Pons (tissue), 1 donor: ENCODE measurements around the gene WBP1L.
"Not testable (repeated sequence)": the region's sequence is repeated elsewhere in the genome, so short reads cannot be mapped to it uniquely, and the experiment has no call there.

ENCODE experiments used
- DNase-seq: peaks from one replicate; pipeline ENCODE4 v3.0.0-alpha.2; 2016; ENCODE audit warnings: low spot score

The WBP1L gene

DNA sequence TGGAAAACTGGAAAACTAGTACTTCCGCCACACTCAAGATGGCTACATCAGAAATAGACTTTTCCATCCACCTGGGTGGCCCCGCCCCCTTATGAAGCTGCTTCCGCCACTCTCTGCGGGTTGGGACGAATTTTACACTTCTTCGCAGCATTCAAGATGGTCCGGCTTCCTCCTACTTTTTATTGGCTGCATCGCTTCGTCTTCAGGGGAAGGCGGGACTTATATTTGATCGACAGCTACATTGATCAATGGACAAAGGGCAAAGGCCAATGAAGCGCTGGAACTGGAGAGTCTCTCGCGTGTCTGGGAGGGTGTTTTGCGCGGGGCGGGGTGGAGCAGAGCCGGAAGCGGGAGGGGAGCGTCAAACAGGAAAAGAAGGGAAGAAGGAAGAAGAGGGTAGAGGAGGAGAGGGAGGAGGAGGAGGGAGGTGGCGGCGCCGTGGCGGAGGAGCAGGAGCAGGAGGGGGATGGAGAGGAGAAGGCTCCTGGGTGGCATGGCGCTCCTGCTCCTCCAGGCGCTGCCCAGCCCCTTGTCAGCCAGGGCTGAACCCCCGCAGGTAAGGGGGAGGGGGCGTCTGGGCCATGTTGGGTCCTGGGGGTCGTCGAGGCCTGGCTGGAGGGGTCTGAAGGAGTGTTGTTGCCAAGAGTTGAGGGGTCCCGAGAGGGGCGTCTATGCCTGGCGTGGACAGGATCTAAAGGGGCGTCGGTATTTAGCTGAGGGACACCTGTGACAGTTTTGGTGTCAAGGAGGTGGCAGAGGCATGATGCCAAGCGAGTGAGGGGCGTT is at the start of gene WBP1L:
Gene WBP1L, plus strand, starts transcription at position 361 of the 786 bp plus-strand sequence. Its CDS starts 106 bp downstream, at position 467.
- DNase-seq: peak; percentile 100

DNA sequence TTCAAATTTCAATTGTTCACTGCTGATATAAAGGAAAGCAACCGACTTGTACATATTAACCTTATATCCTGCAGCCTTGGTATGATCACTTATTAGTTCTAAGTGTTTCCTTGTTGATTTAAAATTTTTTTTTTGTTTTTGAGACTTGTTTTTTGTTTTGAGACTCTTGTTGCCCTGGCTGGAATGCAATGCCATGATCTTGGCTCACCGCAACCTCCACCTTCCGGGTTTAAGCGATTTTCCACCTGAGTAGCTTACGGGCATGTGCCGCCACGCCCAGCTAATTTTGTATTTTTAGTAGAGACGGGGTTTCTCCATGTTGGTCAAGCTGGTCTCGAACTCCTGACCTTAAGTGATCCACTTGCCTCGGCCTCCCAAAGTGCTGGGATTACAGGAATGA is 48.3 kb upstream of the WBP1L start:
- DNase-seq: not testable (repeated sequence)

DNA sequence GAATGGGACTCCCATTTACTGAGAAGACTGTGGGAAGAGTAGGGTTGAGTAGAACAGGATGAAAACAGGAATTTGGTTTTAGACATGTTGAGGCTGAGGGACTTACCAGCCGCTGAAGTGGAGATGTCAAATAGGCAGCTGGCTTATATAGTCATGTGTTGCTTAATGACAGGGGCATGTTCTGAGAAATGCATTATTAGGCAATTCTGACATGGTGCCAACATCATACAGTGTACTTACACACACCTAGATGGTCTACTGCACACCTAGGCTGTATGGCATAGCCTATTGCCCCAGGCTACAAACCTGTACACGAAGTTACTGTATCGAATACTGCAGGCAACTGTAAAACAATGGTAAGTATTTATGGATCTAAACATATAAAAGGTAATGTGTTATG is 47.0 kb upstream of the WBP1L start:
- no peak for DNase-seq

DNA sequence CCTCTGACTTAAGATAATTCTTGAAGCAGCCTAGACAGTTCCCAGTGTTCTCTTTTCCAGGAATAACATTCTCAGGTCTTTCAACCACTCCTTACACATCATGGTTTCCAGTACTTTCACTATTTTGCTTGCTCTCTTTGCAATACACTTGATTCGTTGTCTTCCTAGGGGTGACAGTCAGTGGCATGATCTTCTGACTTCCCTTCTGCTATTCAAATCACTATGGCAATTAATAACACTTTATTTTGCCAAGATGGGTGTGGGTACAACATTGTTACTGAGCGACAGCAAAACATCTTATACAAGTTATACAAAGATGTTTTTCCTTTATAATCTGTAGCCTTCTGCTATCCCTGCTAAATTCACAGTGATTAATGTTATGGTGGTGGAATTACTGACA is 44.9 kb upstream of the WBP1L start:
- no peak for DNase-seq

DNA sequence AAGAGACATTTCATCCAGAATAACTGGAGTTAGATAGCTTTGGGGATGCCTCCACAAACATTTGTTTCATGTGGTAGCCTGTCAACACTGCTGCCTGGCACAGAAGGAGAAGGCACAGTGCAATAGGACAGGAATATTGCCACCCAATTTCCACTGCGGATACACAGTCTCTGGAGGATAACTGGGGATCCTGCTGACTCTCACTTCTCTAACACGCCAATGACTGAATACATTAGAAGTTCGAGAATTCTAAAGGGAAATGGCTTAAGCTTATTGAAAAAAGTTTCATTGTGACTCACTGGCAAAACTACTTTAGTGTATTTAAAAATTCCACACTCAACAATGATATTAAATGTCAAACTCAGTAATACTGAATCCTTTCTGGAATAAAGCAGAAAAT is 42.5 kb upstream of the WBP1L start:
- no peak for DNase-seq

DNA sequence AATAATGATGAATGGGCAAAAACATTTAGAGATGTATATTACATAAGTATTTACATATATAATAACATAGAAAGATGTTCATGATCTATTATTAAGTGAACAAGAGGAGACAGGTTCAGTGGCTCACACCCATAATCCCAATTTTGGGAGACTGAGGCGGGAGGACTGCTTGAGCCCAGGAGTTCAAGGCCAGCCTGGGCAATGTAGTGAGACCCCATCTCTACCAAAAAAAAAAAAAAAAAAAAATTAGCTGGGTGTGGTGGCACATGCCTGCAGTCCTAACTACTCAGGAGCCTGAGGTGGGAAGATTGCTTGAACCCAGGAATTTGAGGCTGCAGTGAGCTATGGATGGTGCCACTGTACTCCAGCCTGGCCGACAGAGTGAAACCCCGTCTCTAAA is 42.0 kb upstream of the WBP1L start:
- no peak for DNase-seq

DNA sequence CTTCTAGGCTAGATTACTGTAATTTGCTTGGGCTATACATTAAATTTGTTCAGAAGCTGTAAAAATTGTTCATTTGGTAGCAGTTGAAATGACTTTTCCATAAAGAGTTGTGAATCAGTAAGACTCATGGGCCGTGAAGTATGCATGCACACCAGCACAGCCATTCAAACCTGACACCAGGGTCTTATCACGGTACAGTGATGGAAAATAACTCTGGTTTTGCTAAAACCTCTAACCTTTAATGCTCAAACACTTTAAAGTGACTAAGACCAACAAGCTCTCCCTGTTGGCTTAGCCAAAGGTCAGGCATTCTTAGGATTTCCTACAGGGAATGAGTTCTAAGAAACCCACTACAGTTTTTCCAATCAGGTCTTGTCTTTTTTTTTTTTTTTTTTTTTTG is 41.0 kb upstream of the WBP1L start:
- no peak for DNase-seq

DNA sequence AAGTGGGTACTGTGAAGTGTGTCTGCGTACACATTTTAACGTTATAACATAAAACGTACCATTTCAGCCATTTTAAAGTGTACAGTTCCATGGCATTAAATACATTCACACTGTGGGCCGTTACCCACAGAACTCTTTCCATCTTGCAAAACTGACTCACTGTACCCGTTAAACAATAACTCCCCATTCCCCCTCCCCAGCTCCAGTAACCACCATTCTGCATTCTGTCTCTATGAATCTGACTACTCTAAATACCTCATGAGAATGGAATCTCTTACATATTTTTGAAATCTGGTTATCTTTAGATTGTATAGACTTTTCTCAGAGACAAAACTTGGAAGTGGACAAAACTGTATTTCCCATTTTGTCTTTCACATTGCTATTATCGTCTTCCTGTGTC is 38.8 kb upstream of the WBP1L start:
- DNase-seq: no peak

DNA sequence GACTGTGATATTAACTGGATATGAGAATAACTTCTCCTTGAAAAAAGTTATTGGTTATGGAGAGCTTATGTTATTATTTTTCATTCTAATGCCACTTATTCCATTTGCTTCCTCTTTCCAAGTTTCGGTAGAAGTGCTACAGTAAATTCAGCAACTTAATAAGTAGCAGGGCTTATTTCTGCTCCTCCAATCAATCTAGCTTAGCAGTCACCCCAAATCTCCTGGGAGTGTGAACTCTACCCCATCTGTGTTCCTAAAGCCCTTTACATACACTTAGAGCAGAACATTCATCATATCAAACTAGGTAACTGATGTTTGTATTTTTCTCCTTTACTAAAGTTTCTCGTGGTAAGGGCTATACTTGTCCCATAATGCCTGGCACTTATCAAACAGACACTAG is 38.2 kb upstream of the WBP1L start:
- DNase-seq: no peak

DNA sequence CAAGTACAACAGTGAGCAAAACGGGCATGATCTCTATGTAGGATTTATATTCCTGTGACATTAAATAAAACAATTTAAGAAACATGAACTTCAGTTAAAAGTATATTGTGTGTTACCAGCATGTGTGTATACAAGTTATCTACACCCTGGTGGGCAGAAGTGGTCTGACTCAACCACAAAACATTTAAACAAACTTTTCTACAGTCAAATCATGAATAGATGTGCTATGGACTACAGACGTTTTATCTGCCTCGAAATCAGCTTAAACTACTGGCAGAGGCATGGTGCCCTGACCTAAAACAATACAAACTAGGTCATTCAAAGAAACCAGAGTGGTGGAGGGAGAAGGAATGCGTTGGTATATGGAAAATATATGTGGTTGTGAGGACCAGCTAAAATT is 33.1 kb upstream of the WBP1L start:
- no peak for DNase-seq

DNA sequence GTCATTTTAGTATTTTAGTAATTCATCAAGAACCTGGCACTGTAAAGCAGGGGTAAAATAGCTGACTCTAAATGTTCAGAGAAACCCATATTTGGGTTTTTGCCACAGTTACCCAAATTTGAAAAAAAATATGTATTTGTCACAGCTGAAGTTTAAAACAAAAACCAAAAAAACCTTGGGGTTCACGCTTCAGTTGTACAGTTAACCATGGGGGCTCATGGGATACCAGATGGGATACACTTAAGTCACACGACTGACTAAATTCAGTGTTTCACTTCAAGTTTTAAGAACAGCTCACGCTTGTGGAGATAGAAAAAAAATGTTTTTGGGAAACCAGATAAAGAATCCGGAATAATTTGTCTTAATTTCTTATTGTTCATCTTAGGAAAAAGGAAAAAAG is 31.7 kb upstream of the WBP1L start:
- DNase-seq: no peak

DNA sequence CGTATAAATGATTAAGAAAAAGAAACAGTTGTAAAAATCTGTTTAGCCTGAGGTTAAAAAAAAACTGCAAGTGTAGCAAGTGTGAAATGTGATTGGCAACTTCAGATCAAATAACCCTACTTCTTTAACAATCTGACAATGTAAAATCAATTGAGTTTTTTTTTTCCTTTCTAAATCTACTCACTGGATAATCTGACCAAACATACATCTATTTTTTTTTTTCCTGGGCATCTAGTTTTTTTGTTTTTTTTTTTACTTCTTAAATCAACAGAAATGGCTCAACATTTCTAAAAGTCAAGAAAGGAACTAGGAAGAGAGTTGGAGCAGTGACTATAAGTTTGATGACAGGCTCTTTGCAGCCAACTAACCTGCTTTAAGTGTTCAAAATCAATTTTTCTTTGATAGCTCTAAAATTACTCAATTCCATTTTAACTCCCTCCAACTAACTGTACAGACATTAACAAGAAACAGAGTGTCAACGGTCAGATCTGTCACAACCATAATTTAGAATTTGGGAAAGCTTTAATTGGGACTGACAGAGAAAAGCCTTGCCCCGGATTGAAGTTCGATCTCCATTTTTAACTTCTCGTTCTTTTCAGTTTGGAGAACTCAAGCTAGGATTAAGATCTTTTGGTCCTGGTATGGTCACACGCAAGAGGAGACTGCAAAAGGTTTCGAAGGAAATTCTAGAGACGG is 30.8 kb upstream of the WBP1L start:
- peak; percentile 27 for DNase-seq

DNA sequence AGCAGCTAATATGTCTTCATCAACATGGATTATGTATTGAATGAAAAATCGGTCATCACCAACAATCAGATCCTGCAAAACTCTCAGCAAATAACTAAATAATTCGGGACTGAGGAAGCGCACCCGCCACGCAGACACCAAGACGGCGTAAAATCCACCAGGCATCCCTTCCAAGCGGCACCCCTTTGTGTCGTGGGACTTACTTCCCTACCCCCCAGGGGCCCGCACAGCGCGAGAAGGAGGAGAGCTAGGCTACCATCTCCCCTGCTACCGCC is 30.3 kb upstream of the WBP1L start:
- peak; percentile 57 for DNase-seq

DNA sequence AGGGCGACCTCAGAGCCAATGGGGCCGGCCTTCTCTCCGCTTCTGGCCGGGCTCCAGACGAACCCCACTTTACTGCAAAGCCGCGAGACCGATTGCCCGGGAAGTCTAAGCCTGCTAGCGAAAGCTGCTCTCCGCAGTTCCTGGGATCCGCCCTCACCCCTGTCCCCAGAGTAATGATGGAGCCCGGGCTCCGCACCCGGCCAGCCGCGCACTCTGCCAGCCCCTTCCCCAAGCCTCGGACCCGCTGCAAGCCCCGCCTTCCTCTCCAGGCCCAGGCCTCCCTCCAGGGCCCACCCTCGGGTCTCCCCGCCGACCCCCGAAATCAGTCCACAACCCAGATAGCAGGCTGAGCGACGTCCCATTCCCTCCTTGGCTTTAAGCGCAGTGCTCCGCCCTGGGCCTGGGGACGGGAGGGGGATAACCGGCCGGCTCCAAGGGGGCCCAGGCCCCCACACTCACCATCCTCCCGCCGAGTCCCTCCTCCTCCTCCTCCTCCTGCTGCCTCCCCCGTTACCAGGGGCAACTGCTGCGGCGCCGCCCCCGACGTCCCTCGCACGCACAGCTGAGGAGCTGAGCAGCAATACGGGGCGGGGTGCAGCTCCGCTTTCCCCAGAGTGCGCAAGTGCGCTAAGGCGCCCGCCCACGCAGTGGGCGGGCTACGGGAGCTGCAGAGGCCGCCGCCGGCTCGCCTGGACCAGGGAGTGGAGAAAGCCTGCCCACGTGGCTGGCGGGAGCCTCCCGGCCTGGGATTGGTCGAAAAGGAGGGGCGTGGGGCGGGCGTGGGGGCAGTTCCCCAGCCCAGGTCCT is 29.7 kb upstream of the WBP1L start, which contains the start of gene ARL3:
Gene ARL3, minus strand, starts transcription at position 584 of the 807 bp plus-strand sequence. Its CDS starts 122 bp downstream, at position 462.
- DNase-seq: peak; percentile 98

DNA sequence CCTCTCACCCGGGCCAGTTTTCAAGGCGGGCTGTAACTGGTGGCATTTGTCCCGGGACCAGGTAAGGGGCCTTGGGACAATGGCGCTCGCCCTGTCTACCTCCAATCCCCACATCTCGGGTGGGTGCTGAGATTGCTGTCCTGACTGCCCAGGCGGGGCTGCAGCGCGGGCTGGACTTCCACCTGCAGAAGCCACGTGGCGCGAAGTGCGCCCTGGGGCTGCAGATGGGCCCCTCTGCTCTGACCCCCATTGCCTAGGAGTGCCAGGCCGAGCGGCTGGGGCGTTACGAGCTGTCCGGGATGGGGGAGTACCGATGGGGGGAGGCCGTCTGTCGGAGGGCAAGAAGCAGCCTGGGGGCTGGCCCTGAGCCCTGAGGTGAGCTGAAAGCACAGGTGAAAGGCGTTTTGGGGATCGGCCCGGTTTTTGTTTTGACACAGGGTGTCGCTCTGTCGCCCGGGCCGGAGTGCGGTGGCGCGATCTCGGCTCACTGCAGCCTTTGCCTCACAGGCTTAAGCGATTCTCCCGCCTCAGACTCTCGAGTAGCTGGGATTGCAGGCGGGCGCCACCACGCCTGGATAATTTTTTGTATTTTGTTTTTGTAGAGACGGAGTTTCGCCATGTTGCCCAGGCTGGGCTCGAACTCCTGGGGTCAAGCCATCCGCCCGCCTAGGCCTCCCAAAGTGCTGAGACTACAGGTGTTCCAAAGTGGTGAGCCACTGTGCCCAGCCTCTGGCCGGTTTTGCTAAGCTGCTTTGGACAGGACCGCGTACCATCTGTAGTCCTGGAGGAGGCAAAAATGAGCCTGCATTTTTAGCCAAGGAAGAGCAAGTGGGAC is 28.9 kb upstream of the WBP1L start, which contains the start of gene SFXN2:
Gene SFXN2, plus strand, starts transcription at position 16 of the 835 bp plus-strand sequence. CDS start 12,001 bp downstream, outside the sequence.
- DNase-seq: no peak

DNA sequence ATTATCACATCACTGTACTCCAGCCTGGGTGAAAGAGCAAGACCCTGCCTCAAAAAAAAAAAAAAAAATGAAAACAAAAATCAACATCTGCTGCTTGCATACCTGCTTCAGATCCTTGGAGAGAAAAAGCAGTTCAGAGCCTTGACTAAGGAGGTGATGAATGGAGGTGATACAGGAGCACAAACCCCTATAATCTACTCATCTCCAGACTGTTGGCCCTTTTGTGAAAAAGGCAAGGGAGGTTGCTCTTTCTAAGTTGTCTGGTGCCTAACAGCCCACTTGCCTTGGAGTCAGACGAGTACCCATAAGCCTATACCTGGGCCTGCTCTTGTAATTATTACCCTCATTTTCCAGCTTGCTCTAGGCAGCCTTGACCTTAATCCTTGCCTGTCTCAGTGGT is 27.9 kb upstream of the WBP1L start:
- no peak for DNase-seq

DNA sequence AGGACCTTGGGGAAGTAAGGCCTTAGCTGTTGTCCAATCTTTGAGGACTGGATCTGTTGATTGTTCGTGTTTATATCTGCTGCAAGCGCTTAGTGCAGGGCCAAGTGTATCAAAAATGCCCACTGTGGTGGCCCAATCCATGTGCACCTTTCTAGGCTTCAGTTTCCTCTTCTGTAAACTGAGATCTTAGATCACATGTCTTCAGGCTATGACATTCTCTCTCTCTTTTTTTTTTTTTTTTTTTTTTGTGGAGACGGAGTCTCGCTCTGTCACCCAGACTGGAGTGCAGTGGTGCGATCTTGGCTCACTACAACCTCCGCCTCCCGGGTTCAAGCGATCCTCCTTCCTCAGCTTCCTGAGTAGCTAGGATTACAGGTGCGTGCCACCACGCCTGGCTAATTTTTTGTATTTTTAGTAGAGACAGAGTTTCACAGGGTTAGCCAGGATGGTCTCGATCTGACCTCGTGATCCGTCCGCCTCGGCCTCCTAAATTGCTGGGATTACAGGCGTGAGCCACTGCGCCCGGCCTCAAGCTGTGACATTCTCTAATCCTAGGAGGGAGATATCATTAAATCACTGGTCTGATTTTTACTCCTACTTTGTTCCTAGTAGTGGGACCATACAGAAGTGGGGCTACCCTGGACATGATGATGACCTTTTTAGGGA is 26.7 kb upstream of the WBP1L start:
- DNase-seq: not testable (repeated sequence)

DNA sequence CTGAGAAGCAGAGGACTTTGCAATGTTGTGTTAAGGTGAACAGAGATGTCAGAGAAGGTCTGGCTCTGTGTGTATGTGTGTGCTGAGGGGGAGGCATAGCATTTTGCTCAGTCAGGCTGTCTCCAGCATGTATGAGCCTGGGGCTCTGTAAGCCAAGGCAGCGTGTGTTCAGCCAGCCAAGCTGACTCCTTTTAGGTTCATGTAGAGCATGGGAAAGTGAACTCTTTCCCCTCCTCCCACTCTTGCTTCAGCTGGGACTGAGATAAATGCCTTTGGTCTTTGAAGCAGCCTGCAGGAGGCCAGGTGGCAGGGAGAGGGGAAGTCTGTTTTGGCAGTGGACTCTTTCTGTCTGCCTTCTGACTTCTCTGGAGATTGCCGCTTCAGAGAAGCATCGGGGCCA is 25.5 kb upstream of the WBP1L start:
- DNase-seq: no peak

DNA sequence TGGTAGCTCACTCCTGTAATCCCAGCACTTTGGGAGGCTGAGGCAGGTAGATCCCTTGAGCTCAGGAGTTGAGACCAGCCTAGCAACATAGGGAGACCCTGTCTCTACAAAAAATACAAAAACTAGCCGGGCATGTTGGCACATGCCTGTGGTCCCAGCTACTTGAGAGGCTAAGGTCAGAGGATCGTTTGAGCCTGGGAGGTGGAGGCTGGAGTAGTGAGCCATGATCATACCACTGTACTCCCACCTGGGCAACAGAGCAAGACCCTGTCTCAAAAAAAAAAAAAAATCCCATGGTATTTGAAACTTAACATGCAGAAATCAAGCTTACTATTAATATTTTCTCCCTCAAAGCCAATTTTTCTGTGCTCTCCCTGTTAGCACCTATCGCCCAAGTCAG is 23.4 kb upstream of the WBP1L start:
- no peak for DNase-seq

DNA sequence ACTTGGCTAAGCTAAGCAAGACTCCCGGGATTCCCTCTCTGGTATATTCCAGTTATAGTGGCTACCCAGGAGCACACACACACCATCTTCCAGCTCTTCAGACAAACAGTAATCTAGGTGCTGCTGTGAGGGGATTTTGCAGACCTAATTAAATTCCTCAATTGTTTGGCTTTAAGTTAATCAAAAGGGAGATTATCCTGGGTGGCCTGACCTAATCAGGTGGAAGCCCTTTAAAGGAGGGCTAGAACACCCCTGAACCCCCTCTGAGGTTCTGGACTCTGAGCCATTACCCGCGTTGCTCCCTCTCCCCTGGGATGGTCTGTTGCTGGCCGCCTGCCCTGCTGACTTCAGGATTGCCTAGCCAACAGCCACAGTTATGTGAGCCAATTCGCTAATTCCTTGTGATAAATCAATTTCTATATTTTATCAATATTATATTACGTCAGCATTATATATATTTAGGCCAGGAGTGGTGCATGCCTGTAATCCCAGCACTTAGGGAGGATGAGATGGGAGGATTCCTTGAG is 22.9 kb upstream of the WBP1L start:
- no peak for DNase-seq

DNA sequence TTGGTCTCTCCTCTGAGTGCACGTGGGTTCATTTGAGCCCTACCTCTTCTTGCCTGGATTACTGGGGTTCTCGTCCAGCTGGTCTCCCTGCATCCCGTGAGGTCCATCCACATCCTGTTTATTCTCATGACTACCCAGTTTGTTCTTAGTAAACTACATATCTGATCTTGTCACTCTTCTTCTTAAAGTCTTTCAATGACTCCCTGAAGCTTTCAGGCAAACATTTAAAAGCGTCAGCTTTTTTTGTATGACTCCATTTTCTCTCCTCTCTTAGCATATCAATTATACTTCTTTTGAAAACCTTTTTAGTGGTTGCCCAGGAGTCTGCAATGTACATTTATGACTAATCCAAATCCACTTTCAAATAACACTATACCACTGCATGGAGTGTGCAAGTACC is 21.8 kb upstream of the WBP1L start:
- DNase-seq: no peak
